HEK293 (cell line): ENCODE data around the gene MYO1D.

Experiments
- CTCF ChIA-PET: fragments of 350-600 bp; formaldehyde crosslinking; extraction: SDS; loops from one replicate; lab custom pipeline; 2021; ENCODE audit warnings: antibody characterized with exemption; lab: Yijun Ruan, JAX
- POLR2A ChIA-PET: fragments of 300-600 bp; formaldehyde crosslinking; extraction: SDS; loops from one replicate; lab custom pipeline; 2020; ENCODE audit warnings: antibody characterized with exemption, inconsistent platforms; lab: Yijun Ruan, JAX
- H3K27ac ChIP-seq: fragments of 200-500 bp; sonication (Bioruptor generic); 2 replicates; pipeline ENCODE4 v1.5.1; 2014; ENCODE audit warnings: low read depth, low read length, control low read depth, inconsistent platforms; ENCODE audit errors: extremely low read depth
- H3K36me3 ChIP-seq, 2 experiments: fragments of 200-500 bp in 1 of 2; sonication (Bioruptor generic) in 1 of 2; 1 replicate in 1 of 2; 2 replicates in 1 of 2; pipeline ENCODE4 v1.5.1; 2014 to 2017; ENCODE audit warnings: inconsistent platforms in 2 of 2, low read length in 2 of 2; ENCODE audit not compliant: control insufficient read depth in 2 of 2, insufficient read depth in 1 of 2
- H3K4me1 ChIP-seq: fragments of 200-500 bp; sonication (Bioruptor generic); 2 replicates; pipeline ENCODE4 v1.5.1; 2014; ENCODE audit warnings: mild to moderate bottlenecking, low read length, inconsistent platforms; ENCODE audit not compliant: control insufficient read depth, insufficient read depth
- H3K4me3 ChIP-seq: 2 replicates; pipeline ENCODE4 v1.5.1; 2011; ENCODE audit warnings: low read depth, mild to moderate bottlenecking, control low read depth, low read length, moderate library complexity
- H3K9me3 ChIP-seq: fragments of 200-500 bp; sonication (Bioruptor generic); 2 replicates; pipeline ENCODE4 v1.5.1; 2014; ENCODE audit warnings: low read depth, low read length, inconsistent platforms; ENCODE audit not compliant: control insufficient read depth, insufficient read depth
- FEZF1 ChIP-seq: fragments of 450-650 bp; formaldehyde crosslinking; IDR thresholded peaks from 2 replicates; pipeline ENCODE4 v1.5.1; 2016; ENCODE audit warnings: missing biosample characterization, missing genetic modification characterization
- GLI2 ChIP-seq: fragments of 450-650 bp; formaldehyde crosslinking; IDR thresholded peaks from 2 replicates; pipeline ENCODE4; 2017; ENCODE audit warnings: missing biosample characterization, missing genetic modification characterization, low read depth, borderline replicate concordance
- GLI4 ChIP-seq: fragments of 450-650 bp; formaldehyde crosslinking; IDR thresholded peaks from 2 replicates; pipeline ENCODE4 v1.5.1; 2016; ENCODE audit warnings: missing biosample characterization, missing genetic modification characterization
- MZF1 ChIP-seq: fragments of 450-650 bp; formaldehyde crosslinking; IDR thresholded peaks from 2 replicates; pipeline ENCODE4 v1.5.1; 2017; ENCODE audit warnings: missing biosample characterization, missing genetic modification characterization, borderline replicate concordance
- SETDB1 ChIP-seq: IDR thresholded peaks from one replicate; pipeline ENCODE4 v1.6.1; 2017; ENCODE audit warnings: mild to moderate bottlenecking, low read length, moderate library complexity, mixed read lengths; ENCODE audit not compliant: insufficient read length
- ZBTB21 ChIP-seq: fragments of 450-650 bp; formaldehyde crosslinking; IDR thresholded peaks from 2 replicates; pipeline ENCODE4 v1.5.1; 2017; ENCODE audit warnings: missing biosample characterization, missing genetic modification characterization
- ZIC2 ChIP-seq: fragments of 450-650 bp; formaldehyde crosslinking; IDR thresholded peaks from 2 replicates; pipeline ENCODE4 v1.5.1; 2016; ENCODE audit warnings: missing biosample characterization, missing genetic modification characterization
- ZNF10 ChIP-seq: fragments of 450-650 bp; formaldehyde crosslinking; IDR thresholded peaks from 2 replicates; pipeline ENCODE4 v1.5.1; 2017; ENCODE audit warnings: missing biosample characterization, missing genetic modification characterization
- ZNF133 ChIP-seq: fragments of 450-650 bp; formaldehyde crosslinking; IDR thresholded peaks from 2 replicates; pipeline ENCODE4 v1.5.1; 2016; ENCODE audit warnings: missing biosample characterization, missing genetic modification characterization
- ZNF274 ChIP-seq, 2 experiments: fragments of 200-500 bp in 1 of 2; fragments of 450-650 bp in 1 of 2; sonication (Bioruptor generic) in 1 of 2; formaldehyde crosslinking in 1 of 2; IDR thresholded peaks; 2 replicates each; pipeline versions ENCODE4 v1.5.1 to v1.6.1; 2014 to 2016; ENCODE audit warnings: borderline replicate concordance in 1 of 2, inconsistent platforms in 1 of 2, low read length in 1 of 2, missing biosample characterization in 1 of 2, missing genetic modification characterization in 1 of 2
- ZNF473 ChIP-seq: fragments of 450-650 bp; formaldehyde crosslinking; IDR thresholded peaks from 2 replicates; pipeline ENCODE4 v1.5.1; 2017; ENCODE audit warnings: missing biosample characterization, missing genetic modification characterization
- ZNF561 ChIP-seq: fragments of 450-650 bp; IDR thresholded peaks from 2 replicates; pipeline ENCODE4 v1.5.1; 2018; ENCODE audit warnings: missing biosample characterization, missing genetic modification characterization, borderline replicate concordance
- ZNF571 ChIP-seq: fragments of 450-650 bp; formaldehyde crosslinking; IDR thresholded peaks from 2 replicates; pipeline ENCODE4 v1.5.0; 2017; ENCODE audit warnings: missing biosample characterization, missing genetic modification characterization
- ZNF623 ChIP-seq: fragments of 450-650 bp; formaldehyde crosslinking; IDR thresholded peaks from 2 replicates; pipeline ENCODE4 v1.5.1; 2016; ENCODE audit warnings: missing biosample characterization, missing genetic modification characterization
- ZNF670 ChIP-seq: fragments of 450-650 bp; formaldehyde crosslinking; IDR thresholded peaks from 2 replicates; pipeline ENCODE4 v1.5.1; 2016; ENCODE audit warnings: missing biosample characterization, missing genetic modification characterization, low read depth
- TF ChIP-seq, protein P1 (sequence below): fragments of 450-650 bp; formaldehyde crosslinking; IDR thresholded peaks from 2 replicates; pipeline ENCODE4 v1.5.1; 2016; ENCODE audit warnings: missing biosample characterization, missing genetic modification characterization, low read depth
- TF ChIP-seq, protein P2 (sequence below): fragments of 450-650 bp; formaldehyde crosslinking; IDR thresholded peaks from 2 replicates; pipeline ENCODE4 v1.5.1; 2016; ENCODE audit warnings: missing biosample characterization, missing genetic modification characterization
- TF ChIP-seq, protein P3 (sequence below): fragments of 450-650 bp; formaldehyde crosslinking; IDR thresholded peaks from 2 replicates; pipeline ENCODE4 v1.5.1; 2017; ENCODE audit warnings: missing biosample characterization, missing genetic modification characterization
- TF ChIP-seq, protein P4 (sequence below): fragments of 450-650 bp; formaldehyde crosslinking; IDR thresholded peaks from 2 replicates; pipeline ENCODE4 v1.5.1; 2016; ENCODE audit warnings: missing biosample characterization, missing genetic modification characterization
- TF ChIP-seq, protein P5 (sequence below): IDR thresholded peaks from 2 replicates; pipeline ENCODE4 v1.6.1; 2011; ENCODE audit warnings: mild to moderate bottlenecking, low read depth, low read length, borderline replicate concordance
- TF ChIP-seq, protein P6 (sequence below): fragments of 450-650 bp; formaldehyde crosslinking; IDR thresholded peaks from 2 replicates; pipeline ENCODE4 v1.5.1; 2016; ENCODE audit warnings: missing biosample characterization, missing genetic modification characterization, borderline replicate concordance

Gene MYO1D

DNA sequence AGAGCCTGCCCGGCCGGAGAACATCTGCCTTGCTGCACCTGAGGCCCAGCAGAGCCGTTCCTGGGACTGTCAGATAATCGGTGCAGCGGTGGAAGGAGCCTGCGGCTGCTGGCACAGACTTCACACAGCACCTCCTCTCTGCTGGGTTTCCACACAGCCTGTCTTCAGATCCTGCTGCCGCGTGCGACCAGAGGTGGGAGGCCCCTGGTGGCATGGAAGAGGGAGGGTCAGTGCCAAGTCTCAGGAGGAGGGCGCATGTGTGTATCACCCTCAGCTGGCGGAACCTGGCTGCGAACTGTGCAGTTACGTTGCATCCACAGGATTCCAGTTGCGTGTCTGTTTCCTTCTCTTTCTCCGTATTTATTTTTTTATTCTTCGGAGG lies 386.8 kb downstream of the MYO1D start (continued):
- TF ChIP-seq ZNF670 (tag by site-specific recombination): no peak
- no peak for TF ChIP-seq ZNF133 (tag by site-specific recombination)

DNA sequence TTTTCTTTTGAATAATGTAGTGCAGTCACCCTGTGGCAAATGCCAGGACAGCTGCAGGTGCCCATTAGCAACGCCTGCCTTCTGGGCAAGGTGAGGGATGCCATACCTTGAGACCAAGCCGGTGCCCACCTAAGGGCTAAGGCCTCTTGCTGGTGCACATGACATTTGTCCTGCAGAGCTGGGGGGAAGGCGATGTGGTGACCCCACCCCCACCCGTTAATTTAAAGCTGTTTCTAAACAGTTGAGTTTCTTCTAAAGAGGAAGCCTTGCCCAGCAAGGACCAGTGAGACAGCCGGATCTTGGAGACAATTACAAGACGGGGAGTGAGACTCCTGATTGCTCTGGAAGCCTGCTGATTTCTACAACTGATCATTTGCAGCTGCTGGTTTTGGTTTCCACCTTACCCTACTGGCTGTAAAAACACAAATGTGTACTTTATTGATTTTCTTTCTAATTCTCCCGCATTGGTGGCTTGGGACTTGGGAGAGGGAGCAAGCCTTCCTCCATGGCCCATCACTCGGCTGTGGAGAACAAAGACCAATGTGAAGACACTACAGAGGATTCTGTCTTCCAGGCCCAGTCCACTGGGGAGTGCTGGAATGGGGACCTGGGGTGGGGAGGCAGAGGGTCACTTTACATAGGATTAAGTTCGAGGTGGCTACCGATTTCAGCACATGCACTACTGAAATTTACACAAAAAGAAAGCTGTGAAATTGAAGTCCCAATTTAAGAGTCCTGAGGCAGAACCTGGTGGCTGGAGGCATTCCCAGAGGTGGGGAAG lies 387.4 kb downstream of the MYO1D start:
- Histone ChIP-seq H3K4me3 (no peak overlapping the region), H3K27ac (no peak overlapping the region), H3K4me1 (peaks cover 27% of the 10 kb centered on the region), H3K9me3 (no peaks in the 10 kb centered on the region), H3K36me3 (peaks cover 3 to 31% of the 10 kb centered on the region in 2 experiments; a peak in 2 of 3 replicates)
- ChIA-PET POLR2A (interaction anchor here (0.6 kb wide), 1 partner anchor 132 kb away, joined by 3 read pairs; no protein-coding TSS in a partner anchor), CTCF (interaction anchor here (0.9 to 1.1 kb wide), 2 partner anchors 169 to 294 kb away, joined by 3 to 4 read pairs; no protein-coding TSS in a partner anchor)
- TF ChIP-seq ZNF623 (no peak), ZNF571 (no peak), FEZF1 (tag by site-specific recombination) (peak; percentile 77), ZNF10 (tag by site-specific recombination) (0 out of 2 replicates have a peak, but pooled peaks have one; percentile 18), ZNF274 (IDR thresholded peaks at IDR 0.05; ENCODE audit: low read length) (no peak), ZNF274 (tag by site-specific recombination; IDR thresholded peaks at IDR 0.05; ENCODE audit: borderline replicate concordance) (no peak), ZNF473 (tag by site-specific recombination) (no peak), GLI2 (tag by site-specific recombination) (no peak), GLI4 (tag by site-specific recombination) (no peak), MZF1 (tag by site-specific recombination) (no peak), SETDB1 (no peak), ZIC2 (no peak), ZBTB21 (tag by site-specific recombination) (no peak), ZNF561 (tag by site-specific recombination) (no peak)
- TF ChIP-seq, protein P1, sequence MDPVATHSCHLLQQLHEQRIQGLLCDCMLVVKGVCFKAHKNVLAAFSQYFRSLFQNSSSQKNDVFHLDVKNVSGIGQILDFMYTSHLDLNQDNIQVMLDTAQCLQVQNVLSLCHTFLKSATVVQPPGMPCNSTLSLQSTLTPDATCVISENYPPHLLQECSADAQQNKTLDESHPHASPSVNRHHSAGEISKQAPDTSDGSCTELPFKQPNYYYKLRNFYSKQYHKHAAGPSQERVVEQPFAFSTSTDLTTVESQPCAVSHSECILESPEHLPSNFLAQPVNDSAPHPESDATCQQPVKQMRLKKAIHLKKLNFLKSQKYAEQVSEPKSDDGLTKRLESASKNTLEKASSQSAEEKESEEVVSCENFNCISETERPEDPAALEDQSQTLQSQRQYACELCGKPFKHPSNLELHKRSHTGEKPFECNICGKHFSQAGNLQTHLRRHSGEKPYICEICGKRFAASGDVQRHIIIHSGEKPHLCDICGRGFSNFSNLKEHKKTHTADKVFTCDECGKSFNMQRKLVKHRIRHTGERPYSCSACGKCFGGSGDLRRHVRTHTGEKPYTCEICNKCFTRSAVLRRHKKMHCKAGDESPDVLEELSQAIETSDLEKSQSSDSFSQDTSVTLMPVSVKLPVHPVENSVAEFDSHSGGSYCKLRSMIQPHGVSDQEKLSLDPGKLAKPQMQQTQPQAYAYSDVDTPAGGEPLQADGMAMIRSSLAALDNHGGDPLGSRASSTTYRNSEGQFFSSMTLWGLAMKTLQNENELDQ (tag by site-specific recombination): no peak
- TF ChIP-seq, protein P2, sequence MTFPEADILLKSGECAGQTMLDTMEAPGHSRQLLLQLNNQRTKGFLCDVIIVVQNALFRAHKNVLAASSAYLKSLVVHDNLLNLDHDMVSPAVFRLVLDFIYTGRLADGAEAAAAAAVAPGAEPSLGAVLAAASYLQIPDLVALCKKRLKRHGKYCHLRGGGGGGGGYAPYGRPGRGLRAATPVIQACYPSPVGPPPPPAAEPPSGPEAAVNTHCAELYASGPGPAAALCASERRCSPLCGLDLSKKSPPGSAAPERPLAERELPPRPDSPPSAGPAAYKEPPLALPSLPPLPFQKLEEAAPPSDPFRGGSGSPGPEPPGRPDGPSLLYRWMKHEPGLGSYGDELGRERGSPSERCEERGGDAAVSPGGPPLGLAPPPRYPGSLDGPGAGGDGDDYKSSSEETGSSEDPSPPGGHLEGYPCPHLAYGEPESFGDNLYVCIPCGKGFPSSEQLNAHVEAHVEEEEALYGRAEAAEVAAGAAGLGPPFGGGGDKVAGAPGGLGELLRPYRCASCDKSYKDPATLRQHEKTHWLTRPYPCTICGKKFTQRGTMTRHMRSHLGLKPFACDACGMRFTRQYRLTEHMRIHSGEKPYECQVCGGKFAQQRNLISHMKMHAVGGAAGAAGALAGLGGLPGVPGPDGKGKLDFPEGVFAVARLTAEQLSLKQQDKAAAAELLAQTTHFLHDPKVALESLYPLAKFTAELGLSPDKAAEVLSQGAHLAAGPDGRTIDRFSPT (tag by site-specific recombination): 0 out of 2 replicates have a peak, but pooled peaks have one; percentile 17
- TF ChIP-seq, protein P3, sequence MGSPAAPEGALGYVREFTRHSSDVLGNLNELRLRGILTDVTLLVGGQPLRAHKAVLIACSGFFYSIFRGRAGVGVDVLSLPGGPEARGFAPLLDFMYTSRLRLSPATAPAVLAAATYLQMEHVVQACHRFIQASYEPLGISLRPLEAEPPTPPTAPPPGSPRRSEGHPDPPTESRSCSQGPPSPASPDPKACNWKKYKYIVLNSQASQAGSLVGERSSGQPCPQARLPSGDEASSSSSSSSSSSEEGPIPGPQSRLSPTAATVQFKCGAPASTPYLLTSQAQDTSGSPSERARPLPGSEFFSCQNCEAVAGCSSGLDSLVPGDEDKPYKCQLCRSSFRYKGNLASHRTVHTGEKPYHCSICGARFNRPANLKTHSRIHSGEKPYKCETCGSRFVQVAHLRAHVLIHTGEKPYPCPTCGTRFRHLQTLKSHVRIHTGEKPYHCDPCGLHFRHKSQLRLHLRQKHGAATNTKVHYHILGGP (tag by site-specific recombination): no peak
- TF ChIP-seq, protein P4, sequence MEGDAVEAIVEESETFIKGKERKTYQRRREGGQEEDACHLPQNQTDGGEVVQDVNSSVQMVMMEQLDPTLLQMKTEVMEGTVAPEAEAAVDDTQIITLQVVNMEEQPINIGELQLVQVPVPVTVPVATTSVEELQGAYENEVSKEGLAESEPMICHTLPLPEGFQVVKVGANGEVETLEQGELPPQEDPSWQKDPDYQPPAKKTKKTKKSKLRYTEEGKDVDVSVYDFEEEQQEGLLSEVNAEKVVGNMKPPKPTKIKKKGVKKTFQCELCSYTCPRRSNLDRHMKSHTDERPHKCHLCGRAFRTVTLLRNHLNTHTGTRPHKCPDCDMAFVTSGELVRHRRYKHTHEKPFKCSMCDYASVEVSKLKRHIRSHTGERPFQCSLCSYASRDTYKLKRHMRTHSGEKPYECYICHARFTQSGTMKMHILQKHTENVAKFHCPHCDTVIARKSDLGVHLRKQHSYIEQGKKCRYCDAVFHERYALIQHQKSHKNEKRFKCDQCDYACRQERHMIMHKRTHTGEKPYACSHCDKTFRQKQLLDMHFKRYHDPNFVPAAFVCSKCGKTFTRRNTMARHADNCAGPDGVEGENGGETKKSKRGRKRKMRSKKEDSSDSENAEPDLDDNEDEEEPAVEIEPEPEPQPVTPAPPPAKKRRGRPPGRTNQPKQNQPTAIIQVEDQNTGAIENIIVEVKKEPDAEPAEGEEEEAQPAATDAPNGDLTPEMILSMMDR (tag by site-specific recombination): no peak
- TF ChIP-seq, protein P5, sequence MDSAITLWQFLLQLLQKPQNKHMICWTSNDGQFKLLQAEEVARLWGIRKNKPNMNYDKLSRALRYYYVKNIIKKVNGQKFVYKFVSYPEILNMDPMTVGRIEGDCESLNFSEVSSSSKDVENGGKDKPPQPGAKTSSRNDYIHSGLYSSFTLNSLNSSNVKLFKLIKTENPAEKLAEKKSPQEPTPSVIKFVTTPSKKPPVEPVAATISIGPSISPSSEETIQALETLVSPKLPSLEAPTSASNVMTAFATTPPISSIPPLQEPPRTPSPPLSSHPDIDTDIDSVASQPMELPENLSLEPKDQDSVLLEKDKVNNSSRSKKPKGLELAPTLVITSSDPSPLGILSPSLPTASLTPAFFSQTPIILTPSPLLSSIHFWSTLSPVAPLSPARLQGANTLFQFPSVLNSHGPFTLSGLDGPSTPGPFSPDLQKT: no peak
- TF ChIP-seq, protein P6, sequence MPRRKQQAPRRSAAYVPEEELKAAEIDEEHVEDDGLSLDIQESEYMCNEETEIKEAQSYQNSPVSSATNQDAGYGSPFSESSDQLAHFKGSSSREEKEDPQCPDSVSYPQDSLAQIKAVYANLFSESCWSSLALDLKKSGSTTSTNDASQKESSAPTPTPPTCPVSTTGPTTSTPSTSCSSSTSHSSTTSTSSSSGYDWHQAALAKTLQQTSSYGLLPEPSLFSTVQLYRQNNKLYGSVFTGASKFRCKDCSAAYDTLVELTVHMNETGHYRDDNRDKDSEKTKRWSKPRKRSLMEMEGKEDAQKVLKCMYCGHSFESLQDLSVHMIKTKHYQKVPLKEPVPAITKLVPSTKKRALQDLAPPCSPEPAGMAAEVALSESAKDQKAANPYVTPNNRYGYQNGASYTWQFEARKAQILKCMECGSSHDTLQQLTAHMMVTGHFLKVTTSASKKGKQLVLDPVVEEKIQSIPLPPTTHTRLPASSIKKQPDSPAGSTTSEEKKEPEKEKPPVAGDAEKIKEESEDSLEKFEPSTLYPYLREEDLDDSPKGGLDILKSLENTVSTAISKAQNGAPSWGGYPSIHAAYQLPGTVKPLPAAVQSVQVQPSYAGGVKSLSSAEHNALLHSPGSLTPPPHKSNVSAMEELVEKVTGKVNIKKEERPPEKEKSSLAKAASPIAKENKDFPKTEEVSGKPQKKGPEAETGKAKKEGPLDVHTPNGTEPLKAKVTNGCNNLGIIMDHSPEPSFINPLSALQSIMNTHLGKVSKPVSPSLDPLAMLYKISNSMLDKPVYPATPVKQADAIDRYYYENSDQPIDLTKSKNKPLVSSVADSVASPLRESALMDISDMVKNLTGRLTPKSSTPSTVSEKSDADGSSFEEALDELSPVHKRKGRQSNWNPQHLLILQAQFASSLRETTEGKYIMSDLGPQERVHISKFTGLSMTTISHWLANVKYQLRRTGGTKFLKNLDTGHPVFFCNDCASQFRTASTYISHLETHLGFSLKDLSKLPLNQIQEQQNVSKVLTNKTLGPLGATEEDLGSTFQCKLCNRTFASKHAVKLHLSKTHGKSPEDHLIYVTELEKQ (tag by site-specific recombination): no peak
